Spleen (tissue), 11 donors: ENCODE measurements around the gene ADD2. TPM values are rescaled to one million over a fixed set of nuclear protein-coding genes. Genes with fewer than 3 reads are reported as not detected.

Experiments used
- DNase-seq: peaks from one replicate; pipeline ENCODE4 v3.0.0-alpha.2; 2020
- H3K27ac ChIP-seq, 8 donors: fragments of 200-600 bp; sonication (generic) in 7 of 8; 1 replicate in 4 of 8; 2 replicates in 4 of 8; pipeline versions ENCODE4 v1.5.0 to v1.8.0; 2016 to 2021; ENCODE audit warnings: inconsistent platforms in 4 of 8, mild to moderate bottlenecking in 4 of 8, moderate library complexity in 1 of 8
- H3K27me3 ChIP-seq, 7 donors: fragments of 200-600 bp; sonication (generic) in 6 of 7; replicated peaks in 1 of 7; 1 replicate in 4 of 7; 2 replicates in 3 of 7; pipeline versions ENCODE4 v1.5.0 to v1.8.0; 2016 to 2021; ENCODE audit warnings: inconsistent platforms in 3 of 7, mild to moderate bottlenecking in 1 of 7
- H3K36me3 ChIP-seq, 6 donors: fragments of 200-600 bp; sonication (generic) in 5 of 6; 1 replicate in 4 of 6; 2 replicates in 2 of 6; pipeline versions ENCODE4 v1.5.0 to v1.8.0; 2016 to 2021; ENCODE audit warnings: inconsistent platforms in 2 of 6
- H3K4me1 ChIP-seq, 6 donors: fragments of 200-600 bp; sonication (generic) in 5 of 6; 1 replicate in 3 of 6; 2 replicates in 3 of 6; pipeline versions ENCODE4 v1.5.0 to v1.8.0; 2016 to 2021; ENCODE audit warnings: inconsistent platforms in 3 of 6
- H3K4me3 ChIP-seq, 8 donors: fragments of 200-600 bp; sonication (generic) in 7 of 8; 1 replicate in 4 of 8; 2 replicates in 4 of 8; pipeline versions ENCODE4 v1.5.0 to v1.8.0; 2016 to 2021; ENCODE audit warnings: inconsistent platforms in 4 of 8, mild to moderate bottlenecking in 4 of 8, moderate library complexity in 2 of 8
- H3K9me3 ChIP-seq, 8 donors: fragments of 200-600 bp; sonication (generic) in 7 of 8; 1 replicate in 4 of 8; 2 replicates in 4 of 8; pipeline versions ENCODE4 v1.5.0 to v1.8.0; 2016 to 2021; ENCODE audit warnings: inconsistent platforms in 4 of 8
- CTCF ChIP-seq, 11 experiments: fragments of 200-600 bp in 7 of 11; fragments of 450-650 bp in 4 of 11; sonication (generic) in 4 of 11; IDR thresholded peaks in 8 of 11; conservative IDR thresholded peaks in 3 of 11; 1 replicate in 7 of 11; 2 replicates in 4 of 11; pipeline versions ENCODE4 v1.4.0 to v1.8.0; 2016 to 2021; ENCODE audit warnings: antibody characterized with exemption in 11 of 11, inconsistent platforms in 4 of 11, mild to moderate bottlenecking in 1 of 11
- POLR2A ChIP-seq, 3 donors: fragments of 450-650 bp; IDR thresholded peaks; one replicate each; pipeline ENCODE4 v1.5.1; 2017; ENCODE audit warnings: antibody characterized with exemption in 3 of 3, mild to moderate bottlenecking in 1 of 3
- POLR2AphosphoS5 ChIP-seq, 3 donors: sonication (generic); formaldehyde crosslinking; IDR thresholded peaks; one replicate each; pipeline ENCODE4 v1.5.1; 2017; ENCODE audit warnings: antibody characterized with exemption in 3 of 3
- WGBS, 5 donors: extraction: QIAGEN DNeasy Blood & Tissue Kit in 3 of 5; methylation state at CpG; one replicate each; pipeline versions ENCODE4 v1.1.5 to v1.1.7; 2013 to 2018; 5-methylcytosine and 5-hydroxymethylcytosine counted together
- intact Hi-C: fragments of 100-400 bp; cut with DNase I; formaldehyde crosslinking; loops from one replicate; pipeline ENCODE4 v1.15.0; 2023; ENCODE audit warnings: low total_unique reads
- polyA plus RNA-seq, 3 donors: library from polyadenylated mRNA; stranded (reverse); fragments of 200-250 nt; gene quantifications; one replicate each; pipeline ENCODE4 v1.2.1, GENCODE V29; 2013
- total RNA-seq, 7 donors: library from RNA; depleted of rRNA in 3 of 7; stranded (reverse); fragments of >200 nt in 3 of 7; fragmentation: NEBNext Ultra II Directional in 4 of 7; extraction: Animal tissue kit (Norgen Biotek cat#: 25700) in 4 of 7; gene quantifications; one replicate each; pipeline versions ENCODE4 v1.1.0 to v1.2.1, GENCODE V29; 2016 to 2021
- donor health status: healthy with polysubstance abuse.
- donor health status: DM: no; HTN: no; CAD: no; lungs with moderate emphysema.
- donor health status: DM: no; HTN: no; CAD: no.
- donor health status: Bipolar disorder and iron deficiency.
- donor health status: healthy.
- donor health status: DM: no; HTN: no; CAD: no.
- donor health status: DM: yes; HTN: yes; CAD: no.

The ADD2 gene
- total and polyA plus RNA-seq, 10 donors, result 0.47 to 7.1 (median 3.8) TPM

GRCh38 chr2:70808983-70809958, 41.3 kb upstream of the ADD2 start:
- Histone ChIP-seq H3K27ac (no peak overlapping the region), H3K36me3 (no peaks in the 10 kb centered on the region), H3K4me1 (no peaks in the 10 kb centered on the region), H3K27me3 (peaks cover 0 to 5% (median 0%) of the 10 kb centered on the region in 7 donors), H3K9me3 (peaks cover 0 to 8% (median 2%) of the 10 kb centered on the region in 8 donors), H3K4me3 (no peak overlapping the region)
- intact Hi-C loops, result no loop called here
- 85 to 94% (median 90%) methylated on average over 12 of the region's 12 CpGs for WGBS, 5 donors
- no peak for DNase-seq
- no peak for TF ChIP-seq POLR2A (IDR thresholded peaks at IDR 0.05)
- TF ChIP-seq POLR2AphosphoS5 (IDR thresholded peaks at IDR 0.05), result no peak
- TF ChIP-seq CTCF (IDR thresholded peaks at IDR 0.05 in 8 of 11, conservative IDR thresholded peaks at IDR 0.05 in 3 of 11), result no peak

GRCh38 chr2:70807828-70808118, 39.8 kb upstream of the ADD2 start:
- Histone ChIP-seq H3K36me3 (no peaks in the 10 kb centered on the region), H3K4me3 (no peak overlapping the region), H3K9me3 (peaks cover 0 to 8% (median 2%) of the 10 kb centered on the region in 8 donors), H3K27me3 (peaks cover 0 to 5% (median 0%) of the 10 kb centered on the region in 7 donors), H3K4me1 (no peaks in the 10 kb centered on the region), H3K27ac (no peak overlapping the region)
- DNase-seq, result no peak
- TF ChIP-seq CTCF (IDR thresholded peaks at IDR 0.05 in 8 of 11, conservative IDR thresholded peaks at IDR 0.05 in 3 of 11) (no peak), POLR2A (IDR thresholded peaks at IDR 0.05) (no peak), POLR2AphosphoS5 (IDR thresholded peaks at IDR 0.05) (no peak)
- 94 to 98% (median 95%) methylated on average over 4 of the region's 4 CpGs for WGBS, 5 donors
- intact Hi-C loops, result no loop called here

GRCh38 chr2:70807102-70807827, 39.3 kb upstream of the ADD2 start:
- no peaks in the 10 kb centered on the region for H3K36me3 ChIP-seq
- TF ChIP-seq CTCF (IDR thresholded peaks at IDR 0.05 in 8 of 11, conservative IDR thresholded peaks at IDR 0.05 in 3 of 11), result no peak
- TF ChIP-seq POLR2AphosphoS5 (IDR thresholded peaks at IDR 0.05), result no peak
- TF ChIP-seq POLR2A (IDR thresholded peaks at IDR 0.05), result no peak
- DNase-seq, result no peak
- WGBS, 5 donors, result 86 to 95% (median 92%) methylated on average over 6 of the region's 6 CpGs
- no peak overlapping the region for H3K4me3 ChIP-seq
- H3K9me3 ChIP-seq, result peaks cover 0 to 8% (median 2%) of the 10 kb centered on the region in 8 donors
- no peak overlapping the region for H3K27ac ChIP-seq
- H3K4me1 ChIP-seq, result no peaks in the 10 kb centered on the region
- intact Hi-C loops, result no loop called here
- peaks cover 0 to 5% (median 0%) of the 10 kb centered on the region in 7 donors for H3K27me3 ChIP-seq

- peaks cover 0 to 8% (median 2%) of the 10 kb centered on the region in 8 donors for H3K9me3 ChIP-seq
- TF ChIP-seq CTCF (IDR thresholded peaks at IDR 0.05 in 8 of 11, conservative IDR thresholded peaks at IDR 0.05 in 3 of 11) (no peak), POLR2A (IDR thresholded peaks at IDR 0.05) (no peak), POLR2AphosphoS5 (IDR thresholded peaks at IDR 0.05) (no peak)
- WGBS, 5 donors, result 65 to 73% (median 67%) methylated on average over 6 of the region's 6 CpGs
- H3K27ac ChIP-seq, result no peak overlapping the region
- peaks cover 0 to 5% (median 0%) of the 10 kb centered on the region in 7 donors for H3K27me3 ChIP-seq
- no peak for DNase-seq
- intact Hi-C loops, result no loop called here
- no peaks in the 10 kb centered on the region for H3K36me3 ChIP-seq
- H3K4me3 ChIP-seq, result no peak overlapping the region
- no peaks in the 10 kb centered on the region for H3K4me1 ChIP-seq
Measured at GRCh38 chr2:70806620-70807019, 38.6 kb upstream of the ADD2 start.
